ENCODE data around the gene AGFG1. TPM values are rescaled to one million over a fixed set of nuclear protein-coding genes. Genes with fewer than 3 reads are reported as not detected.

AGFG1 gene
- total and polyA plus RNA-seq, 4 experiments from 2014 or later = 12.2 to 62.4 (median 46.1) TPM

DNA sequence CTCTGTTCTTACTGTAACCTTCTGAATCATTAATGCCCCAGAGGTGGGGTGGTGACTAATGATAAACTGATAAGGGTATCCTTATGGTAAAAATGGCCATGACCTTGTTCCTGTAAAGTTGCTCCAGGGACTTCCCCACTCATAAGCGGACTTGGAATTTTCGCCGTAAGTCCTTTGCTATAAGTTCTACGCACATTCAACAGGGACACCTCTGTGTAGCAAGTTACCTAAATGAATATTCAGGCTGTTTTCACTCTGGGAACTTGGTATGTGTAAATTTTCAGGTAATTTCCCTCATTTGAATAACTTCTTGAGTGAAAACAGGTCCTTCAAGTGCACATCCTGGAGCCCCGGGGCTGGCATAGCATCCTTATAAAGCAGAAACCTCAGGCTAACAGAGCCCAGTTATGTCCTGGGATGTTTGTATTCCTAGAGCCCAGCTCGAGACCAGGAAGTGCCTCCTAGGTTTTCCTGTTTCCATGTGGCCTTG lies 9.4 kb upstream of the AGFG1 start:
- CTCF ChIA-PET (ENCODE audit: partially characterized antibody) = interaction anchor here (0.7 to 1.1 kb wide), 2 partner anchors 8 to 9 kb away, joined by 3 to 4 read pairs; no protein-coding TSS in a partner anchor
- H3K4me1 Mint-ChIP-seq = peaks cover 58 to 83% (median 71%) of the 10 kb centered on the region in 4 donors
- Histone ChIP-seq H3K27ac (ENCODE audit: low read depth, low read length) (no peak overlapping the region), H3K27me3 (ENCODE audit: insufficient read depth, low read length) (no peaks in the 10 kb centered on the region), H3K9me3 (ENCODE audit: control insufficient read depth in 1 of 2, low read length in 2 of 2) (no peaks in the 10 kb centered on the region), H3K4me1 (ENCODE audit: insufficient read depth, low read length) (peaks cover 76% of the 10 kb centered on the region), H3K4me3 (ENCODE audit: low read length in 2 of 2) (no peak overlapping the region), H3K36me3 (ENCODE audit: insufficient read depth, low read length) (no peaks in the 10 kb centered on the region)
- H3K27ac Mint-ChIP-seq = peak overlapping the region in 4 of 7 donors; percentile 1 to 85 (median 26)
- DNase-seq = peak in 1 of 5 donors; percentile 34
- H3K9me3 Mint-ChIP-seq = no peaks in the 10 kb centered on the region
- no peaks in the 10 kb centered on the region for H3K36me3 Mint-ChIP-seq
- peak overlapping the region in 4 of 8 donors; percentile 11 to 52 (median 20) for H3K4me3 Mint-ChIP-seq
- intact Hi-C loops (cut with micrococcal nuclease) = loop anchor here (2.0 kb wide), 1 partner anchor 138 kb away; the partner anchor contains the start of gene MFF
- no peaks in the 10 kb centered on the region for H3K27me3 Mint-ChIP-seq
- POLR2A ChIA-PET (ENCODE audit: partially characterized antibody) = no interaction called here

DNA sequence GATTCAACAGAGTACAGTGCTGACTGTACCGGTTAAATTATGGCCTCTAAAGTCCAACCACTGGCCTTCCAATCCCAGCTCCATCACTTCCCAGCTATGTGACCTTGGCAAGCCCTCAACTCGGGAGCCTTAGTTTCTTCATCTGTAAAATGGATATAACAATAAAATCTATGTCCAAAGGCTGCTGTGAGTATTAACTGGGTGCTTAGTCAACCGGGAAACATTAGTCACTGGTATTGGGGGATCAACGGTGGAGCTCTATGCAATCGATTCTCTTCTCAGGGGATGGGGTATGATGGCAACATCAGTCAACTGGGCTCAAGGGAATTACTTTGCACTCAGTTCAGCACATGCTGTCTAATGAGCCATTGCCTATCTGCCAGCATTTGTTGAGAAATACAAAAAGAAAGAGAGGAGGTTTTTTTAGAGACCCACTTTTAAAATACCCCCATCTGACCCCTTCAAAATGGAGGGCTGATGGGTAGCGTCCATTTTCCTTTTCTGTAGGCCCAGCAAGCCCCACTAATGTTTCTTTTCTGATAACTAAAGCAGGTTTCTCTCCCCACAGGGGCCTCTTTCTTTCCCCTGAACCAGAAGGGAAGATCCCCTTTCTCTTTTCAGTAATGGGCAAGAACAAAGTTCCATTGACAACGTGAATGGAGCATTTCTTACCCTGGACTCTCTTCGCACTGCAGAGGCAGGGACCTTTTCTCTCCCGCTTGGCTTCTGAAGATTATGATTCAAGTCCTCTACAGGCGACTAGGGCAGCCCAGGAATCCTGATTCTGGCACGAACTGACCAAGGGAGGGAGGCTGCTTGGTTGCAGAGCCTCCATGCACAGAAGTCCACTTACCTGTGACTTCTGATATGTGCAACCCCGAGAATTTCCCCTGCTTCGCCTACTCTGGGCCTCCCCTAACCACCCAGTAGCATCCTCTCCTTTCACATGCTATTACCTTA lies 8.7 kb upstream of the AGFG1 start:
- H3K36me3 Mint-ChIP-seq = no peaks in the 10 kb centered on the region
- peaks cover 77% of the 10 kb centered on the region for H3K4me1 ChIP-seq (ENCODE audit: insufficient read depth, low read length)
- H3K9me3 ChIP-seq (ENCODE audit: control insufficient read depth in 1 of 2, low read length in 2 of 2) = no peaks in the 10 kb centered on the region
- ChIA-PET POLR2A (ENCODE audit: partially characterized antibody) (no interaction called here), CTCF (ENCODE audit: partially characterized antibody) (interaction anchor here (1.1 kb wide), 1 partner anchor 8 kb away, joined by 4 read pairs; no protein-coding TSS in a partner anchor)
- H3K27me3 Mint-ChIP-seq = no peaks in the 10 kb centered on the region
- H3K27me3 ChIP-seq (ENCODE audit: insufficient read depth, low read length) = no peaks in the 10 kb centered on the region
- peak overlapping the region; percentile 17 to 94 (median 66) for H3K27ac Mint-ChIP-seq
- H3K36me3 ChIP-seq (ENCODE audit: insufficient read depth, low read length) = no peaks in the 10 kb centered on the region
- intact Hi-C loops (cut with micrococcal nuclease) = loop anchor here (2.0 kb wide), 1 partner anchor 138 kb away; the partner anchor contains the start of gene MFF
- peaks cover 61 to 88% (median 75%) of the 10 kb centered on the region in 4 donors for H3K4me1 Mint-ChIP-seq
- no peak overlapping the region for H3K4me3 ChIP-seq (ENCODE audit: low read length in 2 of 2)
- DNase-seq = no peak
- no peak overlapping the region for H3K27ac ChIP-seq (ENCODE audit: low read depth, low read length)
- no peaks in the 10 kb centered on the region for H3K9me3 Mint-ChIP-seq
- H3K4me3 Mint-ChIP-seq = peak overlapping the region in 7 of 8 donors; percentile 15 to 78 (median 57)

DNA sequence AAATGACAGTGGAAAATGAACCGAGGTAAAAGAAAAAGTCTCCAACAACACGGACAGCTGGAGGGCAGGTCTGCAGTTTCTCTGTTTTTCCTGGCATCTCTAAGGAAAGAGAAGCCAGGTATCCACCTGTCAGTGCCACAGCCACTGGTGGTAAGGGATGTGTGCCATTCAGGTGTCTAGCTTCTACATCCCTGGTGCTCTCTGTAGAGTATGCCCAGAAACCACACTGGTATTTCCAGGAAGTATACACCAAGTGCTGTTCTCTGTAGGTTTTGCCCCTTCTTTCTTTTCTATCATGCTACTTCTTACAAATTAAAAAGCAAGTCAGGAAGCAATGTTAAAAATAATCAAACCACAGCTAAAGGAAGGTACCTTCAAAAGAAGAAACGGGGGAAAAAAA lies 7.6 kb upstream of the AGFG1 start:
- no peaks in the 10 kb centered on the region for H3K9me3 Mint-ChIP-seq
- Histone ChIP-seq H3K27me3 (ENCODE audit: insufficient read depth, low read length) (no peaks in the 10 kb centered on the region), H3K9me3 (ENCODE audit: control insufficient read depth in 1 of 2, low read length in 2 of 2) (no peaks in the 10 kb centered on the region), H3K27ac (ENCODE audit: low read depth, low read length) (peak overlapping the region; percentile 4), H3K36me3 (ENCODE audit: insufficient read depth, low read length) (no peaks in the 10 kb centered on the region), H3K4me3 (ENCODE audit: low read length in 2 of 2) (no peak overlapping the region), H3K4me1 (ENCODE audit: insufficient read depth, low read length) (peaks cover 77% of the 10 kb centered on the region)
- POLR2A ChIA-PET (ENCODE audit: partially characterized antibody) = interaction anchor here (1.1 kb wide), 1 partner anchor 8 kb away, joined by 4 read pairs; no protein-coding TSS in a partner anchor
- intact Hi-C loops (cut with micrococcal nuclease) = no loop called here
- H3K36me3 Mint-ChIP-seq = no peaks in the 10 kb centered on the region
- DNase-seq = peak in 4 of 5 donors; percentile 27 to 31 (median 29)
- H3K4me3 Mint-ChIP-seq = peak overlapping the region; percentile 14 to 78 (median 55)
- peaks cover 55 to 79% (median 71%) of the 10 kb centered on the region in 4 donors for H3K4me1 Mint-ChIP-seq
- peak overlapping the region; percentile 82 to 93 (median 86) for H3K27ac Mint-ChIP-seq
- no peaks in the 10 kb centered on the region for H3K27me3 Mint-ChIP-seq
- CTCF ChIA-PET (ENCODE audit: partially characterized antibody) = interaction anchor here (1.0 to 1.9 kb wide), 3 partner anchors 9 to 16 kb away, joined by 3 to 17 read pairs (median 9); no protein-coding TSS in a partner anchor

GRCh38 chr2:227464851-227465250 lies 7.1 kb upstream of the AGFG1 start:
- Histone ChIP-seq H3K4me3 (ENCODE audit: low read length in 2 of 2) (no peak overlapping the region), H3K27me3 (ENCODE audit: insufficient read depth, low read length) (no peaks in the 10 kb centered on the region), H3K4me1 (ENCODE audit: insufficient read depth, low read length) (peaks cover 72% of the 10 kb centered on the region), H3K36me3 (ENCODE audit: insufficient read depth, low read length) (no peaks in the 10 kb centered on the region), H3K27ac (ENCODE audit: low read depth, low read length) (peak overlapping the region; percentile 4), H3K9me3 (ENCODE audit: control insufficient read depth in 1 of 2, low read length in 2 of 2) (no peaks in the 10 kb centered on the region)
- Mint-ChIP-seq H3K36me3 (no peaks in the 10 kb centered on the region), H3K27me3 (no peaks in the 10 kb centered on the region), H3K27ac (peak overlapping the region; percentile 82 to 93 (median 86)), H3K4me1 (peaks cover 54 to 75% (median 68%) of the 10 kb centered on the region in 4 donors), H3K4me3 (peak overlapping the region; percentile 14 to 78 (median 55)), H3K9me3 (no peaks in the 10 kb centered on the region)
- no peak for DNase-seq
- intact Hi-C loops (cut with micrococcal nuclease) = no loop called here
- POLR2A ChIA-PET (ENCODE audit: partially characterized antibody) = interaction anchor here (1.1 kb wide), 1 partner anchor 8 kb away, joined by 4 read pairs; no protein-coding TSS in a partner anchor
- CTCF ChIA-PET (ENCODE audit: partially characterized antibody) = interaction anchor here (1.0 to 1.9 kb wide), 3 partner anchors 9 to 15 kb away, joined by 3 to 17 read pairs (median 9); no protein-coding TSS in a partner anchor

- Histone ChIP-seq H3K27me3 (ENCODE audit: insufficient read depth, low read length) (no peaks in the 10 kb centered on the region), H3K27ac (ENCODE audit: low read depth, low read length) (no peak overlapping the region), H3K9me3 (ENCODE audit: control insufficient read depth in 1 of 2, low read length in 2 of 2) (no peaks in the 10 kb centered on the region), H3K4me1 (ENCODE audit: insufficient read depth, low read length) (peaks cover 59% of the 10 kb centered on the region), H3K36me3 (ENCODE audit: insufficient read depth, low read length) (no peaks in the 10 kb centered on the region), H3K4me3 (ENCODE audit: low read length in 2 of 2) (no peak overlapping the region)
- no peaks in the 10 kb centered on the region for H3K36me3 Mint-ChIP-seq
- no peaks in the 10 kb centered on the region for H3K9me3 Mint-ChIP-seq
- H3K27ac Mint-ChIP-seq = peak overlapping the region in 5 of 7 donors; percentile 22 to 65 (median 57)
- CTCF ChIA-PET (ENCODE audit: partially characterized antibody) = interaction anchor here (0.5 to 1.0 kb wide), 3 partner anchors 8 to 31 kb away, joined by 3 read pairs; no protein-coding TSS in a partner anchor
- no peak for DNase-seq
- intact Hi-C loops (cut with micrococcal nuclease) = no loop called here
- POLR2A ChIA-PET (ENCODE audit: partially characterized antibody) = interaction anchor here (0.6 kb wide), 1 partner anchor 299 kb away, joined by 5 read pairs; no protein-coding TSS in a partner anchor
- H3K4me1 Mint-ChIP-seq = peaks cover 37 to 64% (median 50%) of the 10 kb centered on the region in 4 donors
- no peaks in the 10 kb centered on the region for H3K27me3 Mint-ChIP-seq
- H3K4me3 Mint-ChIP-seq = peak overlapping the region in 2 of 8 donors; percentile 6 to 21
These were observed 4.9 kb upstream of the AGFG1 start for GRCh38 chr2:227466887-227467600.

DNA sequence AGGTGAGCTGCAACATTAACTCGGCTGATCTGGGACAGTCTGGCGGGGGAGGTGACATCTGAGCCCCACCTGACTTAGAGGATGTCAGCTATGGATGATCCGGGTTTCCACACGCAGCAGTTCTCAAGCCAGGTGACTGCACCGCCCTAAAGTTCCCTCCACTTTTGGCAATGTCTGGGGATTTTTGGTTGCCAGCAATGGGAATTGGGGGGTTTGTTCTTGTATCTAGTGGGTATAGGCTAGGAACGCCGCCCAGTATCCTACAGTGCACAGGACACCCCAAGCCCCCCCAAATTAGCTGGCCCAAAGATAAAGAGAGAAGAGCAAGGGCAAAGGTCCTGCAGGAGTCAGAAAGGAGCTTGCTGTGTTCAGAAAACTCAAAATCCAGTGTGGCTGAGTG lies 544 bp upstream of the AGFG1 start:
- intact Hi-C loops (cut with micrococcal nuclease) = loop anchor here (10.0 kb wide), 2 partner anchors 183 to 637 kb away; partner anchors contain the start of gene RHBDD1
- Mint-ChIP-seq H3K27me3 (no peaks in the 10 kb centered on the region), H3K4me1 (peaks cover 34 to 55% (median 44%) of the 10 kb centered on the region in 4 donors), H3K4me3 (peak overlapping the region; percentile 52 to 83 (median 74)), H3K36me3 (peaks cover 0 to 4% of the 10 kb centered on the region in 2 donors), H3K9me3 (no peaks in the 10 kb centered on the region), H3K27ac (peak overlapping the region in 5 of 7 donors; percentile 27 to 79 (median 65))
- Histone ChIP-seq H3K27me3 (ENCODE audit: insufficient read depth, low read length) (no peaks in the 10 kb centered on the region), H3K4me3 (ENCODE audit: low read length in 2 of 2) (no peak overlapping the region), H3K36me3 (ENCODE audit: insufficient read depth, low read length) (no peaks in the 10 kb centered on the region), H3K4me1 (ENCODE audit: insufficient read depth, low read length) (peaks cover 51% of the 10 kb centered on the region), H3K9me3 (ENCODE audit: control insufficient read depth in 1 of 2, low read length in 2 of 2) (no peaks in the 10 kb centered on the region), H3K27ac (ENCODE audit: low read depth, low read length) (no peak overlapping the region)
- POLR2A ChIA-PET (ENCODE audit: partially characterized antibody) = interaction anchor here (0.9 kb wide), 1 partner anchor 9 kb away, joined by 4 read pairs; no protein-coding TSS in a partner anchor
- CTCF ChIA-PET (ENCODE audit: partially characterized antibody) = interaction anchor here (1.0 to 1.7 kb wide), 9 partner anchors 9 to 295 kb away, joined by 3 to 8 read pairs (median 3); no protein-coding TSS in a partner anchor
- DNase-seq = no peak
